GM18517 (cell line): ENCODE measurements around the gene MAPKAP1.
A peak's percentile ranks its signal among the peaks of the same experiment; 100 is the strongest.

Experiments
- ATAC-seq: cut with Tn5 transposase; IDR thresholded peaks from one replicate; pipeline ENCODE4 v1.9.1; 2021; ENCODE audit warnings: mild to moderate bottlenecking, moderate library complexity; ENCODE audit not compliant: unreplicated experiment

MAPKAP1 gene

GRCh38 chr9:125538092-125538473, 168.9 kb downstream of the MAPKAP1 start:
- no peak for ATAC-seq

- no peak for ATAC-seq
Observed at GRCh38 chr9:125537442-125538091, 169.4 kb downstream of the MAPKAP1 start.

GRCh38 chr9:125536776-125537175, 170.2 kb downstream of the MAPKAP1 start:
- no peak for ATAC-seq

GRCh38 chr9:125536167-125536772, 170.7 kb downstream of the MAPKAP1 start:
- no peak for ATAC-seq

GRCh38 chr9:125534971-125535701, 171.9 kb downstream of the MAPKAP1 start:
- ATAC-seq = no peak

DNA sequence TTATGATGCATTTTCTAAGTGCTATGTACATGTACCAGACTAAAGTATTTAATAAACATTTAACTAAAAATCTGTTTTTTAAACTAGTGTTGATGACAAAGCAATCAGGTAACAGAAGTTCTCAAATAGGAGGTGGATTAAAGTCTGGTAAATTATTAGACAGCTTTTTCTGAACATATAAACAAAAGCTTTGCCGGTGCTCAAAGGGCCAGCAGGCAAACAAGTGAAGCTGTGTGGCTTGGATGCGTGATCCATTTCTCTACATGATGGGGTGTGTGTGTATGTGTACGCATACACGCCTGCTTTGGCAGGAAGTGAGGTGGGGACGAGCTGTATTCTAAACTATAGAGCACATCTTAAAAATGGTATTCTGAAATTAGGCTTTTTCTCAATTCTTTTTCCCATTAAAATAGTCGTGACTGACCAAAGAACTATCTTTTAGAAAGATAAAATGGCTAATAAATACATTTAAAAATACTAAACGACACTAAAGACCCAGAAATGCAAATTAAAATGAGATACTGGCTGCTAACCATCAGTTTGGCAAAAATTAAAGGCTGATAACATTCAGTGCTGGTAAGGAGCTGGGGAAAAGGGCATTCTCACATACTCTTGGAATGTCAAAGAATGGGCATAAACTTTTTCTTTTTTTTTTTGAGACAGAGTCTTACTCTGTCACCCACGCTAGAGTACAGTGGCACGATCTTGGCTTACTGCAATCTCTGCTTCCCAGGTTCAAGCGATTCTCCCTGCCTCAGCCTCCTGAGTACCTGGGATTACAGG, 174.0 kb downstream of the MAPKAP1 start:
- no peak for ATAC-seq

- ATAC-seq = no peak
Observed at GRCh38 chr9:125532412-125532811, 174.6 kb downstream of the MAPKAP1 start.

DNA sequence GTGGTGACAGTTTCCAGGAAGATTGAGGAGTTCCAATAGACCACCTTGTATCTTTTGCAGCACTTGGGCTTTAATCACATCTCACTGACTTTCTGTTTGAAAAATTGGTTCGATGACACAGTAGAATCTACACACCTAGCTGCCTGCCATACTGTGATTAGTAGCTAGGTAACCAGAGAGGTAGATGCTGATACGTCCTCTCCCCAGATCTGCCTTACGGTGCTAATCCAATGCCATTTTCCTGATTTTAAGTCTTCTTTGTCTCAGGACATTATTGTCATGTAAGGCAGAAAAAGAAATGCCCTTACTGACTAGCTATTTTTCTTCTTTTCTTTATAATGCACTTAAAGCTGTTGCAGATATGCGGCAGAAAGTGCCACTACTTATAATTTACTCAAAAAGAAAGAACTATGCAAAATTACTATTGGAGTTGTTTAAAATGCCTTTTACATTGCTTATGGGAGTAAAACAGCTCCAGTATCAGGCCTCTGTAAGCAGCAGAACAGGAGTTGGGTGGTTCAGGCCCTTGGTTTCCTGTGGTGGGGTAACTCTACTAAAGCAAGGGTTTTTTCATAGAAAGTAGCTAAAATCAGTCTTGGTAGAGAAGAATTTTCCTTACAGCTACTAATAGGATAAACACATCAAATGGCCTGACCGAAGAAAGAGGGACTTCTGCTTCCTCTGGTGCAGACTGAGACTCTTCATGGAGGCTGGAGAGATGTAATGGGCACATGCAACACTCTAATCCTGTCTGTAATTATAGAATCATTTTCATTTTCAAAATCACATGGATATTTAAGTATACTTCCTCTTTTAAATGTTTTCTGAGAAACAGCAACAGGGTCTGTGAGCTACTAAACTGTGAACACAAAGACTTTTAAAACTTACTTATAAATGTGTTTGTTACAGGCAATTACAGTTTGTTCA, 177.2 kb downstream of the MAPKAP1 start:
- ATAC-seq = peak; percentile 66

GRCh38 chr9:125529107-125529506, 177.9 kb downstream of the MAPKAP1 start:
- no peak for ATAC-seq

DNA sequence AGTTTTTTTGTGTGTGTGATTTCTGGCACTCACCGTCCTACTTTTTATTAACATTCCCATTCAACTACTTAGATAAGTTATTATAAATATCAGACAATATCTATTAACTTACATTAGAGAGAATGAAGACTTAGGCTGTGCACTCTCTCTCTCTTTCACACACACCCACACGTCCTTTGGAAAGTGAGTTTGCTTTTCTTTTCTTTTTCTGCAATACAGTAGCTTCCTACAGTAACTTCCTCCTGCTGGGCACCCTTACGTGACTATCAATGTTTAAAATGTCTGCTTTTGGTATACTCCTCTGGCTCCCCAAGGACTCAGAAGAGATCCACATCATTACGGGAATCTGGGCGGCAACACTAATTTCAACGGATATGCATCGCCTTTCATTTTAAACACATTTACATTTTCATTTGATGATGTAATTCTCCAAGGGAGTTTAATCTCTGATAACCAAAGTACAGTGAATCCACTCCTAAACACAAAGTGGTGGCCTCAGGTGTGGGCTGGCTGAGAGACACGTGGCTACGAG, 179.5 kb downstream of the MAPKAP1 start:
- ATAC-seq = no peak

DNA sequence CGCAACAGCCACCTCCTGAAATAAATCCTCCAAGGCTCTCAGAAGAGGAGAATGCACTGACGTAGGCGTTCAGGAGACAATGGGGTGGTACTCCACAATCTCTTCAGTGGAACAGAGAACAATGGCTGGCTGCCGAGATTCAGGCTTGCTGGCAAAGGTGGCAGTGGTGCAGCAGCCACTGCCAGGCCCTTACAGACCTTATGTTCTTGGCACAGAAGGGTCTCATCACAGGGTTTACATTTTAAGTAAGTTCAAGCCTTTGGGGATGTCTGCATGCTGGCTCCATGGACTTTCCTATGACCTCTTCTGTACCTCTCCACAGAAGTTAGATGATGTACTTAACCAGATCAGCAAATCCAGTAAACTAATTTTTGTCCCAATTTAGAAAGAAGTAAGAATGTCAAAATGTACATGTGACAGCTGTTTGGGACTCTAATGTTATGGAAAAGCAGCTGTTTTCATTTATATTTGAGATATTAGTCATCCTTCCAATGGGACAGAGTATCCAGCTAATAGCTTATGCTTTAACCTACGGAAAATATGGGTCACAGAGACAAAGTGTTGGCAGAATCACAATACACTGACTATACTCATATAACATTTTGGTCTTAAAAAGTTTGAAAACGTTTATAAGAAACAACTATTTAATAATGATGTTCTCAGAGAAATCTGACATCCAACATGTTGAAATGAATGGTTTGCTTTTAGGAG, 180.9 kb downstream of the MAPKAP1 start:
- no peak for ATAC-seq

- ATAC-seq = no peak
Observed at GRCh38 chr9:125524583-125525355, 182.2 kb downstream of the MAPKAP1 start.

- ATAC-seq = no peak
Observed at GRCh38 chr9:125523681-125524080, 183.3 kb downstream of the MAPKAP1 start.

DNA sequence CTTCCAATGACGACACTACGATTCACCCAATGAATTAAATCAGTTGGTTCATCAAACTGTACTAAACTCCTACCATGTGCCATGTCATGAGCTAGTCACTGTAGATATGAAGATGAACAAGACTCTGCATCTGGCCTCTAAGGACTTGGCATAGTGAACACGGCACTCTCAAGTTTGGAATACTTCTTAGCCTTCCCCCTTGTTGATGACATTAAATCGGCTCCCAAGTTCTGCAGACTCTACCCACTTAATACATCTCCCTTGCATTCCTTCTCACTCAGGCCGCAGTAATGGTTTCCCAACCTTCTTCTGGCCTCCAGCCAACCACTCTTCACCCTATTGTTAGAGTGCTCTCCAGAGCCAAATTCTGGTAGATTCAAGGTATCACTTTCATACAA, 184.7 kb downstream of the MAPKAP1 start:
- ATAC-seq = no peak

- no peak for ATAC-seq
Observed at GRCh38 chr9:125521462-125522327, 185.3 kb downstream of the MAPKAP1 start.

DNA sequence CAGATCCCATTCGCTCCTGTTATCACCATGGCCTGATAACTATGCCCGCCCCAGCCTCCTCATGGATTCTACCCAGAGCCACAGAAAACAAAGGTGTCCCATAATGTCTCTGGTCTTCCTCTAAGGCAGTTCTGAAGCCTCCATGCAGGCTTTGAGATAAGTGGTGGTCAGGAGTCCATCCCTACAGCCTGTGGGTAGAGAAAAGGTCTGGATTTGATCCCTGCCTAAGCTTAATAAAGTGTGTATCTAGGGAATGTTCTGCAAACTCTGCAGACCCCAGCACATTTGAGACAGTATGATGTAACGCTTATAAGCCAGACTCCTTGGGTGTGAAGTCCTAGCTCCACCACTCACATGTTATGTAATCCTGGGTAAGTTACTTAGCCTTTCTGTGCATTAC, 187.3 kb downstream of the MAPKAP1 start:
- ATAC-seq = no peak

DNA sequence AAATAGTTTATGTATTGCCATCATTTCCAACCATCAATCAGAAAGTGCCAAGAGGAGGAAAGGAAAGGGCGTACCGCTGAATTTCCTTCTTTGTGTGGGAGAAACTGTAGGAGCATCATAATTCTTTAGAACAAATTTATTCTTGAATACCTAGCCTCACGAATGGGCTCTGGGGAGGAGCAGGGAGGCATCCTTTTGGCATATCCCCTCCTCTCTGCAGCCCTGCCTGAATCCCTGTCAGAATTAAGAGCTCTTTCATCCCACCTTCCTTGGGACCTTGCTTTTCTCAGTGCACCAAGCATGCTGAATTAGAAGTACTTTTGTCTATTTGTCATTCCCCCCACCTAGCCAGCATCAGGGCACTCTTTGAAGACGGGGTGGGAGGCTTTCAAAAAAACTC, 189.4 kb downstream of the MAPKAP1 start:
- no peak for ATAC-seq
